K562 (cell line): ENCODE results near the gene DGKZ. TPM values are rescaled to one million over a fixed set of nuclear protein-coding genes. Genes with fewer than 3 reads are reported as not detected.

ENCODE experiments used
- ATAC-seq: fragments of 200-7000 bp; cut with Tn5 transposase; 3 replicates; pipeline ENCODE4 v1.9.1; 2020; ENCODE audit warnings: moderate library complexity
- BruUV-seq: library from RNA; stranded (reverse); fragments of 400-500 nt; replicated peaks from 2 replicates; lab custom pipeline; 2021; lab: Mats Ljungman, UMichigan
- CTCF ChIA-PET: fragments of 300-600 bp; formaldehyde crosslinking; extraction: SDS; loops from one replicate; lab custom pipeline; 2021; ENCODE audit warnings: low intra/inter-chr PET ratio; lab: Yijun Ruan, JAX
- POLR2A ChIA-PET: fragments of 300-600, 350-650 bp; sonication (Branson Sonifier 250); formaldehyde crosslinking; extraction: SDS; loops from one replicate; lab custom pipeline; 2021; ENCODE audit warnings: antibody characterized with exemption, inconsistent platforms; lab: Yijun Ruan, JAX
- DNase-seq, 4 experiments: peaks; one replicate each; pipeline versions ENCODE4 v3.0.0 to v3.0.0-alpha.2; 2011 to 2018; ENCODE audit warnings: low spot score in 3 of 4, mixed read lengths in 3 of 4; ENCODE audit errors: extremely low read depth in 1 of 4
- FAIRE-seq: peaks from 2 replicates; lab custom pipeline; 2011; peaks lifted over from hg19 to GRCh38; lab: Jason Lieb, UNC
- H2AFZ ChIP-seq: 2 replicates; pipeline ENCODE4 v1.6.0; 2011; ENCODE audit warnings: low read depth, low read length, control low read depth, inconsistent platforms
- H3K27ac ChIP-seq: fragments of 200-600 bp; 3 replicates; pipeline ENCODE4 v1.8.0; 2011; ENCODE audit warnings: low read depth, mild to moderate bottlenecking, control low read depth, inconsistent platforms, low read length, moderate library complexity, mixed read lengths; ENCODE audit errors: extremely low read depth
- H3K27me3 ChIP-seq, 2 experiments: fragments of 300-600 bp in 1 of 2; 2 replicates in 1 of 2; 3 replicates in 1 of 2; pipeline versions ENCODE4 v1.6.0 to v1.8.0; 2011; ENCODE audit warnings: inconsistent platforms in 2 of 2, low read length in 2 of 2, mild to moderate bottlenecking in 1 of 2, mixed read lengths in 1 of 2, moderate library complexity in 1 of 2; ENCODE audit not compliant: control insufficient read depth in 2 of 2, insufficient read depth in 2 of 2
- H3K36me3 ChIP-seq: fragments of 300-600 bp; 3 replicates; pipeline ENCODE4 v1.8.0; 2011; ENCODE audit warnings: mild to moderate bottlenecking, low read length, inconsistent platforms; ENCODE audit not compliant: control insufficient read depth, insufficient read depth
- H3K4me1 ChIP-seq, 2 experiments: fragments of 200-600 bp in 1 of 2; replicated peaks in 1 of 2; 2 replicates in 1 of 2; 3 replicates in 1 of 2; pipeline versions ENCODE4 v1.5.1 to v1.8.0; 2011; ENCODE audit warnings: inconsistent platforms in 2 of 2, low read length in 2 of 2, mild to moderate bottlenecking in 1 of 2, mixed read lengths in 1 of 2, moderate library complexity in 1 of 2; ENCODE audit not compliant: control insufficient read depth in 2 of 2, insufficient read depth in 2 of 2
- H3K4me2 ChIP-seq: 2 replicates; pipeline ENCODE4 v1.6.1; 2011; ENCODE audit warnings: low read length, control low read depth, inconsistent platforms, mixed read lengths; ENCODE audit not compliant: insufficient read depth
- H3K4me3 ChIP-seq: fragments of 200-600 bp; sonication (generic), shearing (Covaris generic); 2 replicates; pipeline ENCODE4 v1.5.1; 2016; ENCODE audit warnings: control low read depth, inconsistent platforms
- H3K79me2 ChIP-seq: fragments of 200-600 bp; 3 replicates; pipeline ENCODE4 v1.8.0; 2011; ENCODE audit warnings: low read length, inconsistent platforms; ENCODE audit not compliant: control insufficient read depth, insufficient read depth
- H3K9ac ChIP-seq, 2 experiments: 2 replicates each; pipeline versions ENCODE4 v1.6.0 to v1.6.1; 2011; ENCODE audit warnings: low read depth in 2 of 2, low read length in 2 of 2, control low read depth in 1 of 2, inconsistent platforms in 1 of 2, mild to moderate bottlenecking in 1 of 2, mixed read lengths in 1 of 2; ENCODE audit not compliant: insufficient read depth in 1 of 2
- H3K9me1 ChIP-seq: one replicate; pipeline ENCODE4 v1.6.0; 2011; ENCODE audit warnings: inconsistent platforms, mild to moderate bottlenecking, low read length, moderate library complexity; ENCODE audit not compliant: control insufficient read depth, insufficient read depth
- H3K9me3 ChIP-seq: replicated peaks from 2 replicates; pipeline ENCODE4 v1.5.1; 2011; ENCODE audit warnings: low read depth, low read length, inconsistent platforms; ENCODE audit not compliant: control insufficient read depth, insufficient read depth
- H4K20me1 ChIP-seq: replicated peaks from 2 replicates; pipeline ENCODE4 v1.6.1; 2011; ENCODE audit warnings: low read length, inconsistent platforms, mixed read lengths; ENCODE audit not compliant: control insufficient read depth, insufficient read depth
- CBX5 ChIP-seq: IDR thresholded peaks from 2 replicates; pipeline ENCODE4 v1.6.1; 2014; ENCODE audit warnings: low read depth, borderline replicate concordance
- CREM ChIP-seq: IDR thresholded peaks from 2 replicates; pipeline ENCODE4 v1.6.1; 2014; ENCODE audit warnings: antibody characterized with exemption, low read depth
- CXXC5 ChIP-seq: fragments of 250-450 bp; sonication (Bioruptor Pico); IDR thresholded peaks from 2 replicates; pipeline ENCODE4 v1.8.0; 2022; ENCODE audit warnings: inconsistent platforms, mild to moderate bottlenecking, moderate library complexity
- DNMT1 ChIP-seq: fragments of 450-650 bp; IDR thresholded peaks from 2 replicates; pipeline ENCODE4 v1.6.1; 2016; ENCODE audit warnings: antibody characterized with exemption, mild to moderate bottlenecking
- ELF4 ChIP-seq: fragments of 450-650 bp; formaldehyde crosslinking; IDR thresholded peaks from 2 replicates; pipeline ENCODE4 v1.4.0; 2022; ENCODE audit warnings: missing genetic modification characterization
- FIP1L1 ChIP-seq: fragments of 200-400 bp; formaldehyde crosslinking; IDR thresholded peaks from 2 replicates; pipeline ENCODE4 v1.6.1; 2018; ENCODE audit warnings: mild to moderate bottlenecking, low read depth, low read length; ENCODE audit not compliant: poor library complexity, severe bottlenecking
- GABPB1 ChIP-seq: sonication (generic); formaldehyde crosslinking; IDR thresholded peaks from 2 replicates; pipeline ENCODE4 v1.8.0; 2022; ENCODE audit warnings: mild to moderate bottlenecking, missing genetic modification reagents
- GATAD2A ChIP-seq: fragments of 450-650 bp; IDR thresholded peaks from 2 replicates; pipeline ENCODE4 v1.6.1; 2017
- HNRNPL ChIP-seq: fragments of 200-400 bp; formaldehyde crosslinking; IDR thresholded peaks from 2 replicates; pipeline ENCODE4 v1.6.1; 2017; ENCODE audit warnings: low read depth, mild to moderate bottlenecking, low read length
- NCOA2 ChIP-seq, 2 experiments: fragments of 450-650 bp; IDR thresholded peaks; 2 replicates each; pipeline ENCODE4 v1.6.1; 2018; ENCODE audit warnings: mild to moderate bottlenecking in 2 of 2, moderate library complexity in 1 of 2; ENCODE audit not compliant: partially characterized antibody in 2 of 2
- NRF1 ChIP-seq, 2 experiments: fragments of 450-650 bp; IDR thresholded peaks in 1 of 2; conservative IDR thresholded peaks in 1 of 2; 2 replicates each; pipeline ENCODE4 v1.6.1; 2014; ENCODE audit warnings: mild to moderate bottlenecking in 2 of 2
- PTTG1 ChIP-seq: fragments of 450-650 bp; IDR thresholded peaks from 2 replicates; pipeline ENCODE4 v1.6.1; 2016; ENCODE audit warnings: low read depth, mild to moderate bottlenecking, missing genetic modification characterization, missing compliant biosample characterization
- STAG1 ChIP-seq: sonication (generic); formaldehyde crosslinking; IDR thresholded peaks from 2 replicates; pipeline ENCODE4 v1.5.0; 2020; ENCODE audit warnings: missing genetic modification reagents, borderline replicate concordance
- TAF9B ChIP-seq: fragments of 450-650 bp; IDR thresholded peaks from 2 replicates; pipeline ENCODE4 v1.6.1; 2018; ENCODE audit warnings: mild to moderate bottlenecking; ENCODE audit not compliant: partially characterized antibody
- TFAP4 ChIP-seq: sonication (generic); formaldehyde crosslinking; IDR thresholded peaks from 2 replicates; pipeline ENCODE4 v1.8.0; 2022; ENCODE audit warnings: missing genetic modification reagents, mild to moderate bottlenecking, moderate library complexity, borderline replicate concordance
- ZNF263 ChIP-seq: sonication (generic); formaldehyde crosslinking; IDR thresholded peaks from 2 replicates; pipeline ENCODE4 v1.8.0; 2022; ENCODE audit warnings: mild to moderate bottlenecking, missing genetic modification reagents, borderline replicate concordance
- WGBS: fragments of 100-300 bp; shearing (Covaris generic); methylation state at CpG from one replicate; pipeline ENCODE4 v1.1.6; 2016; ENCODE audit warnings: low coverage, mixed read lengths; ENCODE audit not compliant: insufficient coverage; ENCODE audit errors: missing lambda C conversion rate; 5-methylcytosine and 5-hydroxymethylcytosine counted together
- in situ Hi-C: fragments of 300-500 bp; cut with MboI; formaldehyde crosslinking; loops from 4 replicates; pipeline ENCODE4 v1.15.0; 2018; ENCODE audit warnings: inconsistent platforms, mixed read lengths
- intact Hi-C: fragments of 100-400 bp; cut with micrococcal nuclease; formaldehyde crosslinking; loops from 2 replicates; pipeline ENCODE4 v1.14.2; 2022
- polyA plus RNA-seq, 8 experiments: library from polyadenylated mRNA; depleted of rRNA in 4 of 8; stranded (reverse) in 5 of 8; unstranded in 3 of 8; fragments of >200 nt; fragmentation: Nextera tagmentation in 2 of 8; fragmentation: Illumina TruSeq in 1 of 8; extraction: Ambion mirVana in 2 of 8; extraction: Trizol in 1 of 8; gene quantifications; 2 replicates each; pipeline versions ENCODE4 v1.2.1 to v1.2.3, GENCODE V29; 2011 to 2014; ENCODE audit warnings: inconsistent platforms in 1 of 8, missing spikeins in 1 of 8
- total RNA-seq, 7 experiments: library from RNA; depleted of rRNA in 6 of 7; stranded (reverse); fragments of >200 nt in 6 of 7; fragmentation: Illumina TruSeq in 2 of 7; extraction: Trizol in 2 of 7; gene quantifications; 2 replicates each; pipeline versions ENCODE4 v1.2.1 to v1.2.3, GENCODE V29; 2011 to 2021; ENCODE audit warnings: low replicate concordance in 1 of 7
- TF ChIP-seq, protein P1 (sequence below), 3 experiments: fragments of 200-800 bp in 1 of 3; sonication (Bioruptor generic) in 1 of 3; sonication (generic) in 1 of 3; formaldehyde crosslinking in 1 of 3; IDR thresholded peaks; 2 replicates each; pipeline versions ENCODE4 v1.6.1 to v1.8.0; 2016 to 2022; ENCODE audit warnings: mild to moderate bottlenecking in 2 of 3, missing compliant biosample characterization in 2 of 3, missing genetic modification characterization in 2 of 3, missing genetic modification reagents in 1 of 3

The DGKZ gene
- total and polyA plus RNA-seq, 9 of the 15 experiments (the other 6 are each of a cell fraction or from before 2014, with no cell fraction given), result 0.51 to 100 (median 44.2) TPM

DNA sequence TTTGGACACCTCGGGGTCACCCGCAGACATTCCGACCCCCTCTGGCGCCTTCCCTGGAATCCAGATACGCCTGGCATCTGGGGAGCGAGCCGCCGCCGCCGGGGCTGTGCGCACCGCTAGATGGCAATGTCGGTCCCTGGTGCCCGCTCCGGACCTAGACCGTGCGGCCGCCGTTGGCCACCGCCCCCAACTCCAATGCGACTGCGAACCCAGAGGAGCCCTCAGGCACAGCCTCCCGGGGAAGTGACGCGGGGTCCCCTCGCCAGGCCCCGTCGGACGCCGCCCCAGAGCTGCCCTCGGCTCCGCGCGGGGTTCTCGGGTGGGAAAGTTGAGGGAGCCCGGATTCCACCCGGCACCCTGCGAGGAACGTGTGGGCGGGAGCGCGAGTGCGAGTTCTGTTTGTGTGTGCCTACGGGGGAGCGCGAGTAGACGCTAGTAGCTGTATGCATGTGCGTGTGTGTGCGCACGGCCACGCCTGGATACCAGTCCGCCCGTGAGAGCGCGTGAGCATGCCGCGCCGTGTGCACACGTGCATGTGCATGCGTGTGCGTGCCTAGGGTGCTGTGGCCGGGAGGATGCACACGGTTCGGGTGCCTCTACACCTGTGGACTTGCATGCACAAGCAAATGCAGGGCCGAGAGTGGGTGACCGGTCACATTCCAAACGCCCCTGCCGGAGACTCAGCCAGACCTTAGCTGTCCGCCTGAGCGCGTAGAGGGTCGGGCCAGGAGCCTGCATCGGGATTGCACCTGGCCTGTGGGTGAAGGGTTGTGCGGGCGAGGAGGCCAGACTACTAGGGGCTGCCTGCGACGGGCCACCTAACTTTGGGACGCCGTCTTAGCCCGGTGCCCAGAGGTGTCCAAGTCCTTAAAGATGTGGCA, 42.4 kb downstream of the DGKZ start:
- Histone ChIP-seq H3K27me3 (peaks cover 0 to 11% of the 10 kb centered on the region in 2 experiments; a peak in 1 of 5 replicates), H3K36me3 (no peaks in the 10 kb centered on the region), H3K27ac (no peak overlapping the region), H4K20me1 (peaks cover 13% of the 10 kb centered on the region), H3K4me2 (peak overlapping the region; percentile 61), H3K9me1 (no peaks in the 10 kb centered on the region), H3K4me3 (peak overlapping the region; percentile 29; the same call in 1 of the 2 replicates), H3K9ac (peak overlapping the region in 1 of 2 experiments; percentile 77; a peak in 2 of 4 replicates), H2AFZ (peak overlapping the region; percentile 71), H3K4me1 (peaks cover 19 to 76% of the 10 kb centered on the region in 2 experiments), H3K79me2 (no peaks in the 10 kb centered on the region), H3K9me3 (no peaks in the 10 kb centered on the region)
- peak; percentile 58 for FAIRE-seq
- DNase-seq, result peak; percentile 61 to 81 (median 72)
- 16% methylated on average over 73 of the region's 80 CpGs for WGBS
- in situ Hi-C loops (no loop called here), intact Hi-C loops (loop anchor here (1.0 to 5.0 kb wide), 3 partner anchors 139 to 228 kb away; partner anchors contain the start of genes ATG13 and HARBI1)
- POLR2A ChIA-PET, result interaction anchor here (0.7 to 1.4 kb wide), 4 partner anchors 15 to 35 kb away, joined by 3 to 4 read pairs (median 4); no protein-coding TSS in a partner anchor
- no TSS peak for BruUV-seq
- ATAC-seq, result peak; percentile 70
- CTCF ChIA-PET, result interaction anchor here (0.7 to 1.3 kb wide), 4 partner anchors 139 to 289 kb away, joined by 3 to 7 read pairs (median 4); no protein-coding TSS in a partner anchor
- peak; percentile 64 for TF ChIP-seq TFAP4 (CRISPR knock-in tag)
- peak in 1 of 2 experiments; percentile 38; a peak in 2 of 4 replicates for TF ChIP-seq NRF1 (conservative IDR thresholded peaks at IDR 0.05 in 1 of 2, IDR thresholded peaks at IDR 0.05 in 1 of 2)
- peak; percentile 89; the same call in 1 of the 2 replicates for TF ChIP-seq HNRNPL
- peak; percentile 35 for TF ChIP-seq FIP1L1
- no peak for TF ChIP-seq NCOA2 (IDR thresholded peaks at IDR 0.05; ENCODE audit: partially characterized antibody in 2 of 2)
- TF ChIP-seq GATAD2A, result 0 out of 2 replicates have a peak, but pooled peaks have one; percentile 52
- TF ChIP-seq ELF4, result no peak
- TF ChIP-seq PTTG1 (tag), result no peak
- no peak for TF ChIP-seq CBX5
- TF ChIP-seq ZNF263, result 0 out of 2 replicates have a peak, but pooled peaks have one; percentile 17
- peak; percentile 42 for TF ChIP-seq CXXC5 (CRISPR knock-in tag)
- TF ChIP-seq STAG1, result peak; percentile 84
- TF ChIP-seq CREM, result peak; percentile 1; the same call in 1 of the 2 replicates
- no peak for TF ChIP-seq DNMT1
- peak; percentile 68; the same call in 1 of the 2 replicates for TF ChIP-seq GABPB1 (CRISPR knock-in tag)
- TF ChIP-seq, protein P1, sequence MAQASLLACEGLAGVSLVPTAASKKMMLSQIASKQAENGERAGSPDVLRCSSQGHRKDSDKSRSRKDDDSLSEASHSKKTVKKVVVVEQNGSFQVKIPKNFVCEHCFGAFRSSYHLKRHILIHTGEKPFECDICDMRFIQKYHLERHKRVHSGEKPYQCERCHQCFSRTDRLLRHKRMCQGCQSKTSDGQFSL (CRISPR knock-in tag; IDR thresholded peaks at IDR 0.05), result 0 out of 2 replicates have a peak, but pooled peaks have one; percentile 25
- TF ChIP-seq, protein P1 (tag; IDR thresholded peaks at IDR 0.05), result no peak
- no peak for TF ChIP-seq TAF9B
